Muscle layer of colon (tissue), 2 donors: ENCODE measurements around the gene FGF8.

Experiments used
- H3K27ac ChIP-seq: one replicate; pipeline ENCODE4 v1.7.0; 2013; ENCODE audit warnings: low read depth, mild to moderate bottlenecking, low read length, moderate library complexity
- H3K27me3 ChIP-seq, 2 donors: one replicate each; pipeline ENCODE4 v1.7.0; 2013; ENCODE audit warnings: low read length in 2 of 2, mild to moderate bottlenecking in 2 of 2; ENCODE audit not compliant: insufficient read depth in 2 of 2, control insufficient read depth in 1 of 2
- H3K36me3 ChIP-seq: one replicate; pipeline ENCODE4 v1.7.0; 2013; ENCODE audit warnings: mild to moderate bottlenecking, low read length; ENCODE audit not compliant: insufficient read depth
- H3K4me1 ChIP-seq: one replicate; pipeline ENCODE4 v1.7.0; 2013; ENCODE audit warnings: mild to moderate bottlenecking, low read length; ENCODE audit not compliant: insufficient read depth
- H3K4me3 ChIP-seq, 2 donors: one replicate each; pipeline ENCODE4 v1.7.0; 2013; ENCODE audit warnings: low read length in 2 of 2, low read depth in 1 of 2, mild to moderate bottlenecking in 1 of 2, moderate library complexity in 1 of 2
- H3K9ac ChIP-seq: one replicate; pipeline ENCODE4 v1.7.0; 2013; ENCODE audit warnings: low read length
- H3K9me3 ChIP-seq: one replicate; pipeline ENCODE4 v1.7.0; 2013; ENCODE audit warnings: mild to moderate bottlenecking, low read length
- donor health status: abdominal sarcoma.
- donor health status: Adenocarcinoma of cecum.

FGF8 gene

DNA sequence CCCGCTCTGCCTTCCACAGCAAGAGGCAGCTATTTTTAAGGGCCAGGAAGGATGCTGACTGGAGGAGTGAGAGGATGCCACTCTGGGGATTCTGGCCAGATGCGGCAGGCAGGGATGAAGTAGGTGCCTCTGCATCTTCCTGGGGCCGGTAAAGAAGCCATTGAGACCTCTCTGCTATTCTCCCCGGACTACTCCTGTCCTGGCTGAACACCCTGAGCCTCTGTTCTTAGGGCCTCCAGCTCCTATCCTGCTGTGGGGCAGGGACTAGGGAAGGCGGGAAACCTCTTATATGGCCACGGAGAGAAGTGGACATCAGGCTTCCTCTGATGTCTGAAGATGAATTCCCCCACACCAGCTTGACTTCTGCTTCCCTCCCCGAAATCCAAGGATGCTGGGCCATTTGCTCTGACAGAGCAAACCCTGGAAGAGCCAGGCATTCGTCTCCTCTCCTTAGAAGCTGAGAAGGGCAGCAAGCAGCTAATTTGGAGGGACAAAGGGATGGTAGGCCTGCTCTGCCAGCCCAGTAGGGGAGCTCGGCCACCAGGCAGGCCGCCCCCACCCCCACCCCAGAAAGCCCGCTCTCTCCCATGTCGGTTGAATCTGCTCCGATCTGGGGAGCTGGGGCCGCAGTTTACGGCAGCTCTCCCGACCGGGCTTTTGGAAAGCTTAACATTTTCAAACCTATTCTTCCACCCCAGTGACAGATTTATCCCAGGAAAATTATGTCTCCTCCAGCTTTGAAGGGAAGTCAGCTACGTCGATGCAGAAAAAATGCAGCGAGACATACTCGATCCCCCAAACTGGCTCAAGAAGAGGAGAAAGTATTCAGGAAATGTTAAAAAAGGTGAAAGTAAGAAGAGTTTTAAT is 2.8 kb downstream of the FGF8 start:
- H3K9ac ChIP-seq = no peak overlapping the region
- no peaks in the 10 kb centered on the region for H3K9me3 ChIP-seq
- H3K4me1 ChIP-seq = no peaks in the 10 kb centered on the region
- H3K4me3 ChIP-seq = no peak overlapping the region
- H3K27me3 ChIP-seq = peaks cover 54 to 92% of the 10 kb centered on the region in 2 donors
- H3K27ac ChIP-seq = no peak overlapping the region
- no peaks in the 10 kb centered on the region for H3K36me3 ChIP-seq

DNA sequence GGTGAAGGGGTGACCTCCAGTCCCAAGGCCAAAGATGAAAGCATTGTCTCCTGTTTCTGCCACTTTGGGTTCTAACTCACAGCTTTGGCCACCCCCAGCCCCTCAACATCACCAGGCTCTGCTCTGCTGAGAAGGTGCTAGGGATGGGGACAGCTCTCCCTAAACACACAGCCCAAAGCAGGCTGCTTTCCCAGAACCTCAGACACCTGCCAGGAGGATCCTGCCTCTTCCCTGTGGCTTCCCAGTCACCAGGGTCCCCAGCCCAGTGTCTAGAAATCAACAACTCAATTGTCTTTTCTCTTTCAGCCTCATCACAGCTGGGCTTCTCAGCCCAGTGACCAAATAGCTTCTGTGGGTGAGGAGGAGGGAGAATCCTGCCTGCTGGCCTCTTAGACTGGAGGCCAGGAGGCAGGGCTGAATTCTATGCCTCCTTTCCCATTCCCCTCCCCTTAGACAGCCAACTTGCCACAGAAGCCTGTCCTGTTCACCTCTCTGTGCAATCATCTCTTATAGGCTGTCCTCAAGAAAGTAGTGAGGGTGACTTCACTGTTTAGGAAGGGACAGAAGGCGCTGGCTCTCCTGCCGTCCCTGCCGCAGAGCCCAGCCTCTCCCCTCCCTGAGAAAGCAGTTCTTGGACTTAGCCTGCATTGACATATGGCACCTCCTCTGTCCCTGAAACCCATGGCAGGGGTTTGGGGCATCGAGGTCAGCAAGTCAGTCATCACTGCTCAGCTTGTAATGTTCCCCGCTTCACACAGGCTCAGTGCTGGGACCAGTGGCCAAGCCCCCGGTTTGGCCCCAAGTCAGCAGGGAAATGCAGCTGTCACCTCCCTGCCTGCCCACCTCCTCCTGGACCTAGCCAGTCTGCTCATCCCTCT is 3.7 kb downstream of the FGF8 start:
- no peaks in the 10 kb centered on the region for H3K36me3 ChIP-seq
- peaks cover 52 to 91% of the 10 kb centered on the region in 2 donors for H3K27me3 ChIP-seq
- no peaks in the 10 kb centered on the region for H3K4me1 ChIP-seq
- H3K9me3 ChIP-seq = no peaks in the 10 kb centered on the region
- no peak overlapping the region for H3K27ac ChIP-seq
- no peak overlapping the region for H3K9ac ChIP-seq
- no peak overlapping the region for H3K4me3 ChIP-seq

DNA sequence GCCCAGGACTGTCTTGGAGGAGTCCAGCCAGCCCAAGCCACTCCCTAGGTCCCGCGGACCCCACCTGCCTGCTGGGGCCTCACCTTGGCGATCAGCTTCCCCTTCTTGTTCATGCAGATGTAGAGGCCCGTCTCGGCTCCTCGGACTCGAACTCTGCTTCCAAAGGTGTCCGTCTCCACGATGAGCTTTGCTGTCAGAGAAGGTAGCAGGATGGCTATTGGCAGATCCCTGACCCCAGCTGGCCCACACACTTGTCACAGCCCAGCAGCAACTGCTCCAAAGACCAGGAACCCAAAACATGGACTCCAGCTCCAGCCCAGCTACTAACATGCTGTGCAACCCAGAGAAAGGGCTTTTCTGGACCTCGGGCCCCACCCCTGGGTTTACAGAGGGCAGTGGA is 4.5 kb downstream of the FGF8 start:
- Histone ChIP-seq H3K27ac (no peak overlapping the region), H3K27me3 (peaks cover 46 to 87% of the 10 kb centered on the region in 2 donors), H3K4me3 (no peak overlapping the region), H3K4me1 (no peaks in the 10 kb centered on the region), H3K36me3 (no peaks in the 10 kb centered on the region), H3K9me3 (no peaks in the 10 kb centered on the region), H3K9ac (no peak overlapping the region)

DNA sequence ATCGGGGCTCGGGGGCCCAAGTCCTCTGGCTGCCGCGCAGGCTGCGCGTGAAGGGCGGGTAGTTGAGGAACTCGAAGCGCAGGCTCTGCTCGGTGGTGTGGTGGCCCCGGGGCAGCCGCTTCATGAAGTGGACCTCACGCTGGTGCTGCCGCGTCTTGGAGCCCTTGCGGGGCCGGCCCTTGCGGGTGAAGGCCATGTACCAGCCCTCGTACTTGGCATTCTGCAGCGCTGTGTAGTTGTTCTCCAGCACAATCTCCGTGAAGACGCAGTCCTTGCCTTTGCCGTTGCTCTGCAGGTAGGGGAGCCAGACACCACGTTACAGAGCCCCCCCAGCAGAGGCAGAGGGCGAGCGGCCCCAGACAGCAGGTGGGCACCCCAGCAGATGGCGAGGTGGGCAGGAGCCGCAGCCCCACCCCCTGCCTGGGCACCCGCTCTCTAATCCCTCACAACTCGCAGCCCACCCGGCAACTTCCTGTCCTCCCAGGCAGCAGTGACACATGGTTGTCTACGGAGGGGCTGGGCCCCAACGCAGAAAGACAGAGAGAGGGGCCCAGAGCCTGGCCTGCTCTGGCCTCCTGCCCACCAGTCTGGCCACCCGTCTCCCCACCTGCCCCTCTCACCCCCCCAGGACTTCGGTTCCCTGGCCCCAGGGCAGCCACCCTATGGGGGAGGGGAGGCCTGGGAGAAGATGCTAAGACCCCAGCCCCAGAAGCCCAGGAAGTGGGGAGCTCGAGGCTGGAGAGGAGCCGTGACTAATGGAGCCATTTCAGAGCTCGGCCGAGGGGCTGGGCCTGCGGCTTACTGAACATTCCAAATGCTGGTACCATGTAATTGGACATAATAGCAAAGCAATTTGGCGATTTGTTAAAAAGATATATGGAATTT is 5.3 kb downstream of the FGF8 start:
- peaks cover 46 to 85% of the 10 kb centered on the region in 2 donors for H3K27me3 ChIP-seq

DNA sequence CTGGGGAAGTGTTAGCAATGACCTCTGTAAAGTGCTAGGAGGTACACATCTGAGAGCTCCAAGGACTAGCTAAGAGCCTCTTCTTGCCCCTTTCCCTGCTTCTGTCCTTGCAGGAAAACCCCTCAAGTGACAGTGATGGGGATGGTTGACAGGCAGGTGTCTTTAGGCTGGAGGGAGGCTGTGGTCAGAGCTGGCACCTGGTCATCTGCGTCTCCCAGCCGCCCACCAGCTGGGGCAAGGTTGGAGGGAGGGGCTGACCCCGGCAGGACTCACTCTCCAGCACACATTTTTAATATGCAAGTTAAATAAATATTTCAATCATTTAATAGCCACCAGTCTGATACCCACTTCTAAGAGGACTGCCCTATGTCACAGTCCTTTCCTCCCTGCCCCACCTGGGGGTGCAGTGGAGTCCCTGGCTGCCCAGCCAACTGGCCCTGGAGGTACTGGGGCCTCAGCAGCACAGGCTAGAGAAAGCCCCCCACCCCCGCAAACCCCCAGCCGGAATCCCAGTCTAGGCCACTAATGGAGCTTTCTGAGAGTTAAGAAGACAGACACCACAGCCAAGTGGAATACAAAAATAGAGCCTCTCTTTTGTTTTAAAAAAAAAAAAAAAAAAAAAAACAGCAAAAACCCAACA is 6.3 kb downstream of the FGF8 start:
- no peak overlapping the region for H3K27ac ChIP-seq
- no peaks in the 10 kb centered on the region for H3K4me1 ChIP-seq
- H3K9ac ChIP-seq = no peak overlapping the region
- H3K36me3 ChIP-seq = no peaks in the 10 kb centered on the region
- H3K9me3 ChIP-seq = no peaks in the 10 kb centered on the region
- H3K4me3 ChIP-seq = no peak overlapping the region
- H3K27me3 ChIP-seq = peaks cover 38 to 76% of the 10 kb centered on the region in 2 donors

More for the DNA sequence above, 5.3 kb downstream of the FGF8 start:
- Histone ChIP-seq H3K9ac (no peak overlapping the region), H3K36me3 (no peaks in the 10 kb centered on the region), H3K9me3 (no peaks in the 10 kb centered on the region), H3K4me1 (no peaks in the 10 kb centered on the region), H3K4me3 (no peak overlapping the region), H3K27ac (no peak overlapping the region)

DNA sequence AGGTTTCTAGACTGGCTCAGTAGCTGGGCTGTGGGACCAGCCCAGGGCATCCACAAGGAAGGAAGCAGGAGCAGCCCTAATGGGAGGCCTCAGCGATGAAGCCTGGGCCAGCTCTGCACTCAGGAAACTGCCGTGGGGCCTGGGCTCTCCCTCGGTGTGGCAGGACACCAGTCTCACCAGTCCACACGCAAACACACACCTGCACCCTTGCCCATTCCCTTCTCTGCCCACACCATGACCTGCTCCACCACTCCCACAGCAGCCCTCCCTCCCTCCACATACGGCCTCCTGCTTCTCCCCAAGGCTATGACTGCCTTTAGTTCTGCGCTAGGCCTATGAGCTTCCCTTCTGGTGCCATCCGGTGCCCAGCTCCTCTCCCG is 7.1 kb downstream of the FGF8 start:
- Histone ChIP-seq H3K9ac (no peak overlapping the region), H3K4me3 (no peak overlapping the region), H3K9me3 (no peaks in the 10 kb centered on the region), H3K4me1 (no peaks in the 10 kb centered on the region), H3K36me3 (no peaks in the 10 kb centered on the region), H3K27me3 (peaks cover 30 to 67% of the 10 kb centered on the region in 2 donors), H3K27ac (no peak overlapping the region)

DNA sequence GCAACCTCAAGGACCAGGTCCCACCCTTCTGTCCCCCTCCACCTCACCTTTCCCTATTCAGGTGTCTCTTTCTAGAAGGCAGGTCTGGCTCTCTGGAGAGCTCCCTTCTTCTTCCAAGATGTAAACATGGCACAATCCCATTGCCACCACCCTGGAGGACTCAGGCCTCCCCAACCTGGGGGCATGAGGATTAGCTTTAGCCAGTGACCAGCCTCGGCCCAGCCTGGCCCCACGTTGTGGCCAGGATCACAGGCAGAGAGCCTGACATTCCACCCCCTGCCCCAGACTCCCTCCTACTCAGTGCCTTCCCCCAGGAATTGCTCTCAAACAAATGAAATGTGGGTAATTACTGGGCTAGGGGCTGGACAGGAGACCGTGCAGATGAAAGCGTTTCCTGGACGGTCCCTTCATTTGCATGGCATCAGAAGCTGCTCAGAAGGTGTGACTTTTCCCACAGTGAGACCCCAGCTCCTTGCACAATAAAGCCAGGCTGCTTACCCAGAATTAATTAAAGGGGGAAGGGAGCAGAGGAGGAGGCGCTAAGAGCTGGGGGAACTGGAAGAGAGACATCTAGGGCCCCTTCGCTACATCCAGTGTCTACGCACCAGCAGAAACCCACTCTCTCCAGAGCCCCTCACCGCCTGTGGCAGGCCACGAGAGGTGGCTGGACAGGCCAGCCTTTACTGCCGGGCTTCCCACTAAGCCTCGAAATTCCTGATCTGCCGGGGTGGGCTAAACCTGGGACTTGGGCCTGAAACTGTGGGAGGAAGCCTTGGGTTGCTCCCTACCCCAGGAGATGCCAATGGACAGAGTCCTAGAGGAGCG is 7.7 kb downstream of the FGF8 start:
- H3K4me1 ChIP-seq = no peaks in the 10 kb centered on the region

DNA sequence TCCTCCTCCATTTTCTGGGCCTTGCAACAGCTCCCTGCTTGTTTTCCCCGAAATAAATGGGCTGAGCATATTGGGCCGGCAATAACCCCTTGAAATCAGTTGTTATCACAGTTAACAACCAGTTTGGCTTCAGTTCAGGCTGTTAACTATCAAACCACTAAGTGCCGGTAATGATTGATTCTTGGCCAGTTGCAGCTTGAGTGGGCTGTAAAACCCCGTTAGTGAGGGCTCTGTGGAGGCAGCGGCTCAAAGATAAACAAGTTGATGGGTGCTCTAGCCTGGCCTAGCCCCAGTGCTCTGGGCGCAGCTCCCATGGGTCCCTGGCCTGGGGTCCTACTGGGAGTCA is 8.3 kb downstream of the FGF8 start:
- H3K9me3 ChIP-seq = no peaks in the 10 kb centered on the region
- no peaks in the 10 kb centered on the region for H3K4me1 ChIP-seq
- no peak overlapping the region for H3K4me3 ChIP-seq
- peaks cover 18 to 62% of the 10 kb centered on the region in 2 donors for H3K27me3 ChIP-seq
- no peak overlapping the region for H3K9ac ChIP-seq
- H3K36me3 ChIP-seq = no peaks in the 10 kb centered on the region
- H3K27ac ChIP-seq = no peak overlapping the region

More for the DNA sequence above, 7.7 kb downstream of the FGF8 start:
- H3K27ac ChIP-seq = no peak overlapping the region
- H3K36me3 ChIP-seq = no peaks in the 10 kb centered on the region
- peaks cover 24 to 64% of the 10 kb centered on the region in 2 donors for H3K27me3 ChIP-seq
- no peak overlapping the region for H3K4me3 ChIP-seq
- H3K9ac ChIP-seq = no peak overlapping the region
- no peaks in the 10 kb centered on the region for H3K9me3 ChIP-seq

DNA sequence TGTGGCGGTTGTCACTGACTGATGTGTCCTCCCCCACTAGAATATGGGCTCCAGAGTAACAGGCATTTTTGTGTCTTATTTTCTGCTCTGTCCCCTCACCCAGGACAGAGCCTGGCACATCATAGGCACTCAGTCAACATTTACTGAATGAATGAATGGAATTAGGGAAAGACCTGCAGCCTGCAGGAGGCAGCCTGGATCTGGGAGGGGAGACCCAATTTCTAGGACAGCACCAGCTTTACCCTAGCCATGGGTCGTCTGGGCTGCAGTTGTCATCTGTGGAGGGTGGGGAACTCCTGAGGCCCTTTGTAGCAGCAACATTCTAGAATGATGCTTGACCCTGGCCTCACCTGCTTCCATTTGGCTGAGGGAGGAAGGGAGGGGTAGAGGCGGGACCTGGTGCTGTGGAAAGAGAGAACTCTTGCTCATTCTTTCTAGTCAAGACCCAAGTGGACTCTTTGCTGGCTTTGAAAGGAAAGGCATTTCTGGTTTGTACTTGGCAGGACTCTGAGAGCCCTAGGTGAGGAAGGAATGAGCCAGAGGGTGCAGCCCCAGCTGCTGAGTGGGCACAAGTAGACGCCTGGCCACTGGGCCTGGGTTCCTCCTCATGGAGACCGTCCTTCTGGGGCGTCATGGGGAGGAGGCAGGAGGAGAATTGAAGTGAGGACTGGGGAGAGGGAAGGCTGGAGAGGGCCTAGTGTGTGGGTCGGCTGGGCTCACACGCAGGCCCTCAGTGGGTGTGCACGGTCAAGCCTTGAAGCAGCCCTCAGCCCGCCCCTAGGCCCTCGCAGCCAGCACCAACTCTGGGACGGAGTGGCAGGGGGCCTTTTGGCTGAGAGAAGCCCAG is 8.9 kb downstream of the FGF8 start:
- Histone ChIP-seq H3K4me3 (no peak overlapping the region), H3K9me3 (no peaks in the 10 kb centered on the region), H3K36me3 (no peaks in the 10 kb centered on the region), H3K27ac (no peak overlapping the region), H3K27me3 (peaks cover 12 to 56% of the 10 kb centered on the region in 2 donors), H3K9ac (no peak overlapping the region), H3K4me1 (no peaks in the 10 kb centered on the region)
